OCI-LY1 (cell line): Measurements from ENCODE around the gene LGR5.

ENCODE experiments used
- CTCF ChIP-seq: fragments of 200-600 bp; sonication (generic), shearing (Covaris generic); IDR thresholded peaks from 2 replicates; pipeline ENCODE4 v1.5.1; 2017; ENCODE audit warnings: mild to moderate bottlenecking, antibody characterized with exemption, low read length, moderate library complexity, mixed read lengths
- EZH2 ChIP-seq: fragments of 200-600 bp; sonication (generic), shearing (Covaris generic); IDR thresholded peaks from 2 replicates; pipeline ENCODE4 v1.8.0; 2017; ENCODE audit warnings: borderline replicate concordance, mixed run types, mild to moderate bottlenecking, antibody characterized with exemption, low read length, moderate library complexity, mixed read lengths

DNA sequence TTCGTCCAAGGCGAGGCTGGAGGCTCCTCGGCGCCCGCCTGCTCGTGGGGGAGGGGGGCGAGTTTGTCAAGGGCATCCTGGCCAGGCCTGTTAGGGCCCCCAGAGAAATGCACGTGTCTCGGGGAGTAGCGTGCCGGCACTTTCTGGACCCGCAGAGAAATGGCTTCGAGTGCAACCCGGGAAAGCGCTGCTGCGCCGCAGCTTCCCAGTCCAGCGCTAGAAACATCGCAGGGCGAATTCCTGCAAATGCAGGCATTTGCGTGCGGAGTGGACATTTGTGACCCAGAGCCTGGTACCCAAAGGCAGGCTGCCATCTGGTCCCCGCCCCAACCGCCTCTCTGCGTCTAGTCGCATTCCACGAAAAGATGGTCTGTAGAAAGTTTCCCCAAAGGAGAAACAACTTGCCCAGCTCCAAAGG is 756 bp downstream of the LGR5 start:
- TF ChIP-seq CTCF (no peak), EZH2 (no peak)
